HTERT RPE-1 (cell line): ENCODE data around the gene MRPS22.

Source experiments
- in situ Hi-C: fragments of 300-500 bp; cut with MboI; formaldehyde crosslinking; loops from 4 replicates; pipeline ENCODE4 v1.14.3; 2020; ENCODE audit warnings: low sequenced_read_pairs

The MRPS22 gene

GRCh38 chr3:139311557-139311956 is 32.3 kb upstream of the MRPS22 start:
- in situ Hi-C loops: no loop called here

GRCh38 chr3:139312416-139312815 is 31.4 kb upstream of the MRPS22 start:
- in situ Hi-C loops: no loop called here

- in situ Hi-C loops: no loop called here
These were observed 30.9 kb upstream of the MRPS22 start for GRCh38 chr3:139312959-139313358.

GRCh38 chr3:139313921-139314320 is 29.9 kb upstream of the MRPS22 start:
- in situ Hi-C loops: no loop called here

- in situ Hi-C loops: no loop called here
These were observed 26.6 kb upstream of the MRPS22 start for GRCh38 chr3:139317215-139317614.

GRCh38 chr3:139317660-139318430 is 26.0 kb upstream of the MRPS22 start:
- in situ Hi-C loops: no loop called here

- in situ Hi-C loops: no loop called here
These were observed 25.4 kb upstream of the MRPS22 start for GRCh38 chr3:139318431-139318816.

- in situ Hi-C loops: no loop called here
These were observed 25.0 kb upstream of the MRPS22 start for GRCh38 chr3:139318826-139319225.

GRCh38 chr3:139319428-139320402 is 24.1 kb upstream of the MRPS22 start:
- in situ Hi-C loops: no loop called here

GRCh38 chr3:139320551-139321309 is 23.1 kb upstream of the MRPS22 start:
- in situ Hi-C loops: no loop called here

GRCh38 chr3:139322346-139322745 is 21.5 kb upstream of the MRPS22 start:
- in situ Hi-C loops: no loop called here

GRCh38 chr3:139323146-139323545 is 20.7 kb upstream of the MRPS22 start:
- in situ Hi-C loops: no loop called here

- in situ Hi-C loops: no loop called here
These were observed 19.4 kb upstream of the MRPS22 start for GRCh38 chr3:139324456-139324855.

GRCh38 chr3:139325551-139325950 is 18.3 kb upstream of the MRPS22 start:
- in situ Hi-C loops: no loop called here

- in situ Hi-C loops: no loop called here
These were observed 17.7 kb upstream of the MRPS22 start for GRCh38 chr3:139326131-139326530.

- in situ Hi-C loops: no loop called here
These were observed 17.1 kb upstream of the MRPS22 start for GRCh38 chr3:139326707-139327106.

- in situ Hi-C loops: no loop called here
These were observed 16.6 kb upstream of the MRPS22 start for GRCh38 chr3:139327231-139327630.

GRCh38 chr3:139327861-139328260 is 16.0 kb upstream of the MRPS22 start:
- in situ Hi-C loops: no loop called here

- in situ Hi-C loops: no loop called here
These were observed 15.5 kb upstream of the MRPS22 start for GRCh38 chr3:139328356-139328755.

- in situ Hi-C loops: no loop called here
These were observed 14.4 kb upstream of the MRPS22 start for GRCh38 chr3:139329364-139329850.

- in situ Hi-C loops: no loop called here
These were observed 11.7 kb upstream of the MRPS22 start for GRCh38 chr3:139332092-139332491.
